H9 (cell line): ENCODE measurements around the gene CYBA. TPM values are rescaled to one million over a fixed set of nuclear protein-coding genes. Genes with fewer than 3 reads are reported as not detected.

Source experiments
- DNase-seq: peaks from one replicate; pipeline ENCODE4 v3.0.0-alpha.2; 2017
- H2AFZ ChIP-seq: one replicate; pipeline ENCODE4 v1.6.1; 2013; ENCODE audit warnings: mild to moderate bottlenecking, low read length, control low read depth, moderate library complexity
- H2AK5ac ChIP-seq: 2 replicates; pipeline ENCODE4 v1.6.1; 2013; ENCODE audit warnings: low read length, control low read depth, mixed read lengths; ENCODE audit not compliant: insufficient read length
- H2BK120ac ChIP-seq: one replicate; pipeline ENCODE4 v1.6.1; 2013; ENCODE audit warnings: low read depth, mild to moderate bottlenecking, low read length, control low read depth, inconsistent platforms; ENCODE audit not compliant: poor library complexity, severe bottlenecking
- H2BK12ac ChIP-seq: 2 replicates; pipeline ENCODE4 v1.6.1; 2013; ENCODE audit warnings: low read length, control low read depth, mixed read lengths, low read depth; ENCODE audit not compliant: insufficient read length
- H2BK15ac ChIP-seq: 2 replicates; pipeline ENCODE4 v1.6.1; 2013; ENCODE audit warnings: low read depth, low read length, control low read depth
- H2BK20ac ChIP-seq: one replicate; pipeline ENCODE4 v1.6.1; 2013; ENCODE audit warnings: low read depth, mild to moderate bottlenecking, low read length, control low read depth, inconsistent platforms; ENCODE audit not compliant: poor library complexity, severe bottlenecking
- H2BK5ac ChIP-seq: 2 replicates; pipeline ENCODE4 v1.6.1; 2013; ENCODE audit warnings: low read length, control low read depth, mixed read lengths; ENCODE audit not compliant: insufficient read length
- H3K14ac ChIP-seq: 2 replicates; pipeline ENCODE4 v1.6.1; 2013; ENCODE audit warnings: low read length, control low read depth; ENCODE audit not compliant: insufficient read depth
- H3K18ac ChIP-seq: 2 replicates; pipeline ENCODE4 v1.6.1; 2013; ENCODE audit warnings: low read depth, mild to moderate bottlenecking, mixed read lengths, low read length, control low read depth; ENCODE audit not compliant: insufficient read length
- H3K23ac ChIP-seq: 2 replicates; pipeline ENCODE4 v1.6.1; 2013; ENCODE audit warnings: low read length, control low read depth, mixed read lengths, low read depth; ENCODE audit not compliant: insufficient read length
- H3K23me2 ChIP-seq: 2 replicates; pipeline ENCODE4 v1.6.1; 2013; ENCODE audit warnings: low read depth, mild to moderate bottlenecking, mixed read lengths, low read length, control low read depth; ENCODE audit not compliant: insufficient read length, poor library complexity, severe bottlenecking
- H3K27ac ChIP-seq: 2 replicates; pipeline ENCODE4 v1.5.1; 2013; ENCODE audit warnings: low read length, control low read depth, mixed read lengths, low read depth; ENCODE audit not compliant: insufficient read length
- H3K27me3 ChIP-seq: 2 replicates; pipeline ENCODE4 v1.6.1; 2013; ENCODE audit warnings: low read length, control low read depth, inconsistent platforms; ENCODE audit not compliant: insufficient read depth
- H3K4ac ChIP-seq: 2 replicates; pipeline ENCODE4 v1.6.1; 2013; ENCODE audit warnings: low read depth, mild to moderate bottlenecking, control low read depth, inconsistent platforms, low read length, moderate library complexity
- H3K4me1 ChIP-seq: 2 replicates; pipeline ENCODE4 v1.6.1; 2013; ENCODE audit warnings: low read length, control low read depth, inconsistent platforms; ENCODE audit not compliant: insufficient read depth
- H3K4me2 ChIP-seq: 2 replicates; pipeline ENCODE4 v1.6.1; 2013; ENCODE audit warnings: low read length, control low read depth, mixed read lengths; ENCODE audit not compliant: insufficient read length, insufficient read depth
- H3K56ac ChIP-seq: 2 replicates; pipeline ENCODE4 v1.6.1; 2013; ENCODE audit warnings: low read depth, mild to moderate bottlenecking, mixed read lengths, low read length, control low read depth; ENCODE audit not compliant: insufficient read length
- H3K79me1 ChIP-seq: 2 replicates; pipeline ENCODE4 v1.6.1; 2013; ENCODE audit warnings: low read depth, mild to moderate bottlenecking, moderate library complexity, low read length, control low read depth, inconsistent platforms; ENCODE audit not compliant: insufficient read depth, poor library complexity, severe bottlenecking
- H3K79me2 ChIP-seq: 2 replicates; pipeline ENCODE4 v1.6.1; 2013; ENCODE audit warnings: low read length, control low read depth, inconsistent platforms; ENCODE audit not compliant: insufficient read depth
- H3K9ac ChIP-seq: 2 replicates; pipeline ENCODE4 v1.6.1; 2013; ENCODE audit warnings: low read length, control low read depth, mixed read lengths; ENCODE audit not compliant: insufficient read length; ENCODE audit errors: extremely low read depth
- H3K9me3 ChIP-seq: one replicate; pipeline ENCODE4 v1.6.1; 2013; ENCODE audit warnings: low read depth, low read length, inconsistent platforms; ENCODE audit not compliant: control insufficient read depth
- H3T11ph ChIP-seq: one replicate; pipeline ENCODE4 v1.6.1; 2013; ENCODE audit warnings: mild to moderate bottlenecking, low read length, control low read depth, inconsistent platforms
- H4K20me1 ChIP-seq: one replicate; pipeline ENCODE4 v1.6.1; 2013; ENCODE audit not compliant: control insufficient read depth, insufficient read length, insufficient read depth
- H4K5ac ChIP-seq: 2 replicates; pipeline ENCODE4 v1.6.1; 2013; ENCODE audit warnings: low read depth, mild to moderate bottlenecking, mixed read lengths, low read length, control low read depth; ENCODE audit not compliant: insufficient read length
- H4K8ac ChIP-seq: replicated peaks from 2 replicates; pipeline ENCODE4 v1.6.1; 2013; ENCODE audit warnings: low read length, control low read depth, mixed read lengths, low read depth; ENCODE audit not compliant: insufficient read length
- H4K91ac ChIP-seq: 2 replicates; pipeline ENCODE4 v1.6.1; 2013; ENCODE audit warnings: low read depth, mild to moderate bottlenecking, moderate library complexity, mixed read lengths, low read length, control low read depth; ENCODE audit not compliant: insufficient read length
- H3K27ac Mint-ChIP-seq, 3 experiments: 2 replicates in 2 of 3; 3 replicates in 1 of 3; pipeline ENCODE4 v1.8.0; 2020 to 2021; ENCODE audit warnings: mixed read lengths in 3 of 3, mild to moderate bottlenecking in 1 of 3, moderate library complexity in 1 of 3
- H3K27me3 Mint-ChIP-seq: 2 replicates; pipeline ENCODE4 v1.8.0; 2021; ENCODE audit warnings: low read depth, mild to moderate bottlenecking, moderate library complexity, mixed read lengths
- H3K36me3 Mint-ChIP-seq, 3 experiments: 2 replicates in 2 of 3; 3 replicates in 1 of 3; pipeline ENCODE4 v1.8.0; 2020 to 2021; ENCODE audit warnings: low read depth in 3 of 3, mixed read lengths in 3 of 3; ENCODE audit not compliant: insufficient read depth in 1 of 3
- H3K4me1 Mint-ChIP-seq, 2 experiments: 2 replicates each; pipeline ENCODE4 v1.8.0; 2020; ENCODE audit warnings: mixed read lengths in 2 of 2
- H3K4me3 Mint-ChIP-seq, 2 experiments: 2 replicates in 1 of 2; 3 replicates in 1 of 2; pipeline ENCODE4 v1.8.0; 2020 to 2021; ENCODE audit warnings: mild to moderate bottlenecking in 2 of 2, mixed read lengths in 2 of 2, moderate library complexity in 1 of 2
- H3K9me3 Mint-ChIP-seq, 2 experiments: 2 replicates in 1 of 2; 3 replicates in 1 of 2; pipeline ENCODE4 v1.8.0; 2020; ENCODE audit warnings: mild to moderate bottlenecking in 2 of 2, mixed read lengths in 2 of 2, moderate library complexity in 1 of 2
- WGBS: extraction: QIAGEN DNeasy Blood & Tissue Kit; methylation state at CpG from one replicate; pipeline ENCODE4 v1.1.7; 2013; ENCODE audit warnings: missing lambda C conversion rate, low lambda C conversion rate, mixed read lengths; ENCODE audit not compliant: insufficient read length; ENCODE audit errors: extremely low coverage; 5-methylcytosine and 5-hydroxymethylcytosine counted together
- total RNA-seq: library from RNA; stranded (reverse); gene quantifications from 2 replicates; pipeline ENCODE4 v1.2.1, GENCODE V29; 2021
- TF ChIP-seq, protein P1 (sequence below): fragments of 200-600 bp; sonication (generic); conservative IDR thresholded peaks from 3 replicates; pipeline ENCODE4 v1.8.0; 2021; ENCODE audit warnings: antibody characterized with exemption, mild to moderate bottlenecking

Gene CYBA
- total RNA-seq, 1 experiment from 2014 or later: 153 TPM

DNA sequence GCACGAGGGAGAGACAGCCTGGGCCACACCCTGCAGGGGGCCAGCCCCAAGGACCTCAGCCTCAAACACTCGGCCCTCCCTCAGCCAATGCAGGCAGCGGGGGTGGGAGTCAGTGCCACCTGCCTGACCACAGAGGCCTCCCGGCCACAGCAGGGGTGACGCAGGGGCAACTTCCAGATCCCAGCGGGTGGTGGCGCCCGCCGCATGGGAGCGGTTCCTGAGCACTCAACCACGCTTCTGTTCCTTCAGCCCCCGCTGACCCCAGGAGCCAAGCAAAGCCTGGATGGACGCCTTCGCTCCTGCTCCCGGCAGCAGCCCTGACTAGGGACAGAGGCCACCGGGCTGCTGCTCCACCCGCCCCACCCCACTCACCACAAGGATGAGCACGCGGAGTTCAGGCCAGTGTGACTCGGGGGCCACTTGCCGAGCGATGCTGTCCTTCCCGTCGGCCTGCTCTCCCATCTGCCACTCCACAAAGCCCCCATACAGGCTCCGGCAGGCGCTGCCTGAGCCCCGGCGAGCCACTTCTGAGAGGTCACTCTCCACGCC is 5.0 kb upstream of the CYBA start:
- Histone ChIP-seq H3K9ac (no peak overlapping the region), H3K23ac (no peak overlapping the region), H4K20me1 (no peaks in the 10 kb centered on the region), H2AFZ (no peak overlapping the region), H4K5ac (no peak overlapping the region), H3T11ph (no peak overlapping the region), H3K9me3 (no peaks in the 10 kb centered on the region), H2BK15ac (no peak overlapping the region), H3K56ac (no peak overlapping the region), H3K14ac (no peak overlapping the region; the same call in 1 of the 2 replicates), H3K4me2 (no peak overlapping the region), H2AK5ac (no peak overlapping the region), H3K4me1 (no peaks in the 10 kb centered on the region; the same call in 1 of the 2 replicates), H3K18ac (no peak overlapping the region), H3K79me1 (peaks cover 3% of the 10 kb centered on the region), H3K27ac (no peak overlapping the region), H3K4ac (no peak overlapping the region), H2BK12ac (no peak overlapping the region), H3K27me3 (no peaks in the 10 kb centered on the region), H3K79me2 (peaks cover 13% of the 10 kb centered on the region; the same call in 1 of the 2 replicates), H2BK120ac (no peak overlapping the region), H2BK5ac (no peak overlapping the region), H3K23me2 (peaks cover 8% of the 10 kb centered on the region), H4K91ac (no peak overlapping the region), H4K8ac (no peak overlapping the region), H2BK20ac (no peak overlapping the region)
- peak overlapping the region in 1 of 3 experiments; percentile 34; a peak in 1 of 7 replicates for H3K27ac Mint-ChIP-seq
- peaks cover 9 to 34% (median 30%) of the 10 kb centered on the region in 3 experiments; a peak in 6 of 7 replicates for H3K36me3 Mint-ChIP-seq
- H3K9me3 Mint-ChIP-seq: no peaks in the 10 kb centered on the region
- no CpG with 5 or more reads among the region's 29 CpGs for WGBS
- no peak for DNase-seq
- no peaks in the 10 kb centered on the region for H3K27me3 Mint-ChIP-seq
- H3K4me3 Mint-ChIP-seq: no peak overlapping the region
- TF ChIP-seq, protein P1, sequence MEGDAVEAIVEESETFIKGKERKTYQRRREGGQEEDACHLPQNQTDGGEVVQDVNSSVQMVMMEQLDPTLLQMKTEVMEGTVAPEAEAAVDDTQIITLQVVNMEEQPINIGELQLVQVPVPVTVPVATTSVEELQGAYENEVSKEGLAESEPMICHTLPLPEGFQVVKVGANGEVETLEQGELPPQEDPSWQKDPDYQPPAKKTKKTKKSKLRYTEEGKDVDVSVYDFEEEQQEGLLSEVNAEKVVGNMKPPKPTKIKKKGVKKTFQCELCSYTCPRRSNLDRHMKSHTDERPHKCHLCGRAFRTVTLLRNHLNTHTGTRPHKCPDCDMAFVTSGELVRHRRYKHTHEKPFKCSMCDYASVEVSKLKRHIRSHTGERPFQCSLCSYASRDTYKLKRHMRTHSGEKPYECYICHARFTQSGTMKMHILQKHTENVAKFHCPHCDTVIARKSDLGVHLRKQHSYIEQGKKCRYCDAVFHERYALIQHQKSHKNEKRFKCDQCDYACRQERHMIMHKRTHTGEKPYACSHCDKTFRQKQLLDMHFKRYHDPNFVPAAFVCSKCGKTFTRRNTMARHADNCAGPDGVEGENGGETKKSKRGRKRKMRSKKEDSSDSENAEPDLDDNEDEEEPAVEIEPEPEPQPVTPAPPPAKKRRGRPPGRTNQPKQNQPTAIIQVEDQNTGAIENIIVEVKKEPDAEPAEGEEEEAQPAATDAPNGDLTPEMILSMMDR: no peak
- peaks cover 6 to 11% of the 10 kb centered on the region in 2 experiments; a peak in 3 of 4 replicates for H3K4me1 Mint-ChIP-seq
